ENCODE measurements around the gene GRAMD1A. TPM values are rescaled to one million over a fixed set of nuclear protein-coding genes. Genes with fewer than 3 reads are reported as not detected.
A peak's percentile ranks its signal among the peaks of the same experiment; 100 is the strongest.
"Not testable (repeated sequence)": the region's sequence is repeated elsewhere in the genome, so short reads cannot be mapped to it uniquely, and the experiment has no call there.

GRAMD1A gene
- total and polyA plus RNA-seq, 5 donors from 2014 or later = 25.7 to 179 (median 35.6) TPM

DNA sequence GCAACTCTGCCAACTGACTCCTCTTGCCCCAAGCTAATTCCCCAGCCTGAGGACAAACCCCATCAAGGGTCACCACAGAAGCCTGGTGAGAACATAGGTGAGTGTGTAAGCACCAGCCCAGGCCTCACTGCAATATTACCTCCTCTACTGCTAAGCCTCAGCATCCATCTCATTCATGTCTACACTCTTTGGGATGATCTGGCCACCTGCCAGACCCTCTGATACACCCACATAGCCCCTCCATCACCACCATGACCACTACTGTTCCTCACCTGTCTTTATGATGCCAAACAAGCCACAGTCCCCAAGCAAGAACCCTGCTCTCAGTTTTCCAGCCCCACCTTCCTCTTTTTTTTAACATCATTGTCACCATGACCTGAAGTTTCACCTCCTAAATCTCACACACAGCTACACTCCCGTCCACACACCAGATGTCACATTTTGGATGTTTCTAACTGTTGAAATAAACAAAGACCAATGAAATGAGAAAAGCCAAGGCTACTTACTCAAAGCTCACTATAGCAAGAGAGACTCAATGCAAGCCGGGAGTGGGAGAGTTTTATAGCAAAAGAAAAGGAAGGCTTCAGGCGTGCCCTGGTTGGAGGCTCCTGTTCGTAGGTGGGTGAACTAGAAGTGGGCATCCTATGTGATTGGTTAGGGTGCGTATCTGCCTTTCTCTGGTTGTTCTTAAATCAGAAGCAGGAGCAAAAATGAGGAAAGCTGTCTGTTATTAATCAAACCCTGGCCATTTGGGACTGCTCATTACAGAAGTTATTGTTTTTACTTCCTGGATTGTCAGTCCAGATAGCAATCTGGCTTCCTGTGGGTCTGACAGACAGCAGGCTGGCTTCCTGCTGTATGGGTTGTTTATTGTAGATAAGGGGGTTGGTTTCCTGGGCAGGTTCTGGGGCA lies 38.1 kb upstream of the GRAMD1A start:
- peaks cover 57% of the 10 kb centered on the region for H3K36me3 Mint-ChIP-seq
- peaks cover 54% of the 10 kb centered on the region for H3K36me3 ChIP-seq (ENCODE audit: control insufficient read depth, insufficient read depth, low read length)

DNA sequence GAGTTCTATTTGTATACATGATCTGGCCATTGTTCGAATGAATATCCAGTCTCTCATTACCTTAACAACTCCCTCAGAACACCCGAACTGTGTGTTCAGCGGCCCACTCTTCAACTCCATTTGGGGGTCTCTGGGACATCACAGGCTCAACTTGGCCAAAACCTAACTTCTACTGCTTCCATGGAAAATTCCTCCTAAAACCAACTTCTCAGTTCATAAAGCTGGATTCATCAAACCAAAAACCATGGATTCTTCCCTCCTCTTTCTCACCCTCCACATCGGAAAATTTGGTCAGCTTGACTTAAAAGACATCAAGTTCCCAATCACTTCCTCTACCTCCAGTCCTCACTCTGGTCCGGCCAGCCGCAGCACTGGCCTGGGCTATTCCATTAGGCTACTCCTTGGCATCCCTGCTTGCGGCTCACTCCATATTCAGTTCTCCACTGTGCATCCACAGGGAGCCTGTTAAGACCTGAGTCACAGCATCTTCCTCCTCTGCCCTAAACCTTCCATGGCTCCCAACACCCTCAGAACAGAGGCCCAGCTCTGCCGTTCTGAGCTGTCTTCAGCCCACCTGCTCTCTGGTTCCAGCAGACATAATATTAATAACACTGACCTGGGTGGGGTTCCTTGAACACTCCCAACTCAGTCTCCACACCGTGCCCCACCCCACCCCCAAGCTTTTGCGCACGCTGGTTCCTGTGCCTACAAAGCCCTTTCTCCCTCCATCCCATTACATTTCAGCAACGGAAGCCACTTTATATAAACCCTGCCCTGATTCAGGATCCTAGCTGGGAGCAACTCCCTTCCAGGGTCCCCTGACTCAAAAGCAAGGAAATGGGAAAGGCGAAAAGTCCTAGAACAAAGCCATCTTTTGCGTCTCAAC lies 37.2 kb upstream of the GRAMD1A start:
- Histone ChIP-seq H3K27me3 (ENCODE audit: control insufficient read depth, insufficient read depth, low read length) (no peaks in the 10 kb centered on the region), H3K36me3 (ENCODE audit: control insufficient read depth, insufficient read depth, low read length) (peaks cover 45% of the 10 kb centered on the region), H3K27ac (ENCODE audit: insufficient read depth, low read length, poor library complexity, severe bottlenecking) (peak overlapping the region; percentile 67), H3K4me1 (ENCODE audit: control insufficient read depth, insufficient read depth, low read length, poor library complexity, severe bottlenecking) (peaks cover 28% of the 10 kb centered on the region), H3K9me3 (ENCODE audit: control insufficient read depth in 2 of 2, low read length in 2 of 2) (peaks cover 45 to 54% of the 10 kb centered on the region in 2 experiments), H3K4me3 (ENCODE audit: low read depth, low read length) (peak overlapping the region; percentile 94)
- Mint-ChIP-seq H3K36me3 (peaks cover 52% of the 10 kb centered on the region), H3K4me3 (peak overlapping the region; percentile 90 to 99 (median 97)), H3K27me3 (no peaks in the 10 kb centered on the region), H3K27ac (peak overlapping the region; percentile 94 to 98 (median 97)), H3K9me3 (peaks cover 9 to 73% (median 29%) of the 10 kb centered on the region in 7 donors), H3K4me1 (peaks cover 13 to 35% (median 20%) of the 10 kb centered on the region in 4 donors)
- DNase-seq = peak in 1 of 3 donors; percentile 23
- ATAC-seq (ENCODE audit: low read depth in 2 of 2) = peak in 1 of 2 donors; percentile 5

More for the DNA sequence above, 38.1 kb upstream of the GRAMD1A start:
- Mint-ChIP-seq H3K4me3 (peak overlapping the region; percentile 90 to 99 (median 97)), H3K27me3 (no peaks in the 10 kb centered on the region), H3K27ac (peak overlapping the region; percentile 76 to 97 (median 94)), H3K9me3 (peaks cover 9 to 73% (median 33%) of the 10 kb centered on the region in 7 donors), H3K4me1 (peaks cover 13 to 35% (median 20%) of the 10 kb centered on the region in 4 donors)
- Histone ChIP-seq H3K4me3 (ENCODE audit: low read depth, low read length) (peak overlapping the region; percentile 94), H3K27ac (ENCODE audit: insufficient read depth, low read length, poor library complexity, severe bottlenecking) (peak overlapping the region; percentile 67), H3K4me1 (ENCODE audit: control insufficient read depth, insufficient read depth, low read length, poor library complexity, severe bottlenecking) (peaks cover 28% of the 10 kb centered on the region), H3K27me3 (ENCODE audit: control insufficient read depth, insufficient read depth, low read length) (no peaks in the 10 kb centered on the region), H3K9me3 (ENCODE audit: control insufficient read depth in 2 of 2, low read length in 2 of 2) (peaks cover 50 to 58% of the 10 kb centered on the region in 2 experiments)
- ATAC-seq (ENCODE audit: low read depth in 2 of 2) (peak; percentile 40 to 55), DNase-seq (peak in 2 of 3 donors; percentile 38 to 81)

DNA sequence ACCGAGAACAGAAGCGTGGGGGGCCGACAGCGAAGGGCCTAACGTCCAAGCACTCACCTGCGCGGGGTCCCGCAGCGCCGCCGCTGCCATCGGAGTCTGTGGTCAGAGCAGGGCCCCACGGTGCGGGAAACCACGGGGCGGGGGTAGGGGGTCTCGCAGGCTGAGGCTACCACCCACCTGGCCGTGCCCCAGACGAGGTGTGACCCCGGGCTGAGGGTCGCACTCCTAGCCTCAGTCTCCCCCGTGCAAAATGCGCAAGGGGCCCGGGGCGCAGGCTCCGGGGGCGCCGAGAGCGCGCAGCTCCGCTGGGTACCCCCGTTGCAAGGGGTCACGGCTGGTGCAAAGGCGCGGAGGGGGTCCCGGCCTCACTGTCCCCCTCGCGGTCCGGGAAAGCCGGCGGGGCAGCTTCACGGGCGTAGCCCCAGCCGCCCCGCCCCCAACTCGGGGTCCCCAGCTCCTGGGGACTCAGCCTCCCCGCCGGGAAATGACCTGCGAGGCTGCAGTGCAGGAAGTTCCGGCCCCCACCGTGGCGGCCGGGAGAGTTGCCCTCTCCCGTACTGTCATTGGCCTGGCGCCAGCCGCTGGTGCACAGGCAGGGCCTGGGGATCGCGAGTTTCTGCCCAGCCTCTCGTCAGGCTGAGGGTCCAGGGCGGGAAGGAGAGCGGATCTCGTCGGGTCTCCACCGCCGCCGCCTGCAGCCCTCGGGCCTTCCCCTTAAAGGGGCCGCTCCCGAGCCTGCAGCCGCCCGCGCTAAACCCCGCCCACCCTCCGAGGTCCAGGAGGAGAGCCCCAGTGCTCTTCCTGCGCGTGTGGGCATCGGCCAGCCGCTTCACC lies 36.3 kb upstream of the GRAMD1A start, which contains the start of gene ZNF792:
Gene ZNF792 (minus strand): TSS at position 657 of the 834 bp plus-strand sequence. CDS start 567 bp downstream, at position 90.
- Mint-ChIP-seq H3K4me1 (peaks cover 13 to 35% (median 20%) of the 10 kb centered on the region in 4 donors), H3K9me3 (peaks cover 11 to 73% (median 29%) of the 10 kb centered on the region in 7 donors), H3K27me3 (no peaks in the 10 kb centered on the region), H3K36me3 (peaks cover 44% of the 10 kb centered on the region), H3K27ac (peak within 1 kb of the TSS; percentile 94 to 98 (median 97)), H3K4me3 (peak within 1 kb of the TSS; percentile 90 to 99 (median 97))
- peak within 1 kb of the TSS; percentile 67 for H3K27ac ChIP-seq (ENCODE audit: insufficient read depth, low read length, poor library complexity, severe bottlenecking)
- H3K4me3 ChIP-seq (ENCODE audit: low read depth, low read length) = peak within 1 kb of the TSS; percentile 94
- DNase-seq = peak; percentile 19 to 54 (median 35)
- H3K9me3 ChIP-seq (ENCODE audit: control insufficient read depth in 2 of 2, low read length in 2 of 2) = peaks cover 36 to 48% of the 10 kb centered on the region in 2 experiments
- peaks cover 28% of the 10 kb centered on the region for H3K4me1 ChIP-seq (ENCODE audit: control insufficient read depth, insufficient read depth, low read length, poor library complexity, severe bottlenecking)
- H3K27me3 ChIP-seq (ENCODE audit: control insufficient read depth, insufficient read depth, low read length) = no peaks in the 10 kb centered on the region
- peak; percentile 49 to 55 for ATAC-seq (ENCODE audit: low read depth in 2 of 2)
- H3K36me3 ChIP-seq (ENCODE audit: control insufficient read depth, insufficient read depth, low read length) = peaks cover 36% of the 10 kb centered on the region

DNA sequence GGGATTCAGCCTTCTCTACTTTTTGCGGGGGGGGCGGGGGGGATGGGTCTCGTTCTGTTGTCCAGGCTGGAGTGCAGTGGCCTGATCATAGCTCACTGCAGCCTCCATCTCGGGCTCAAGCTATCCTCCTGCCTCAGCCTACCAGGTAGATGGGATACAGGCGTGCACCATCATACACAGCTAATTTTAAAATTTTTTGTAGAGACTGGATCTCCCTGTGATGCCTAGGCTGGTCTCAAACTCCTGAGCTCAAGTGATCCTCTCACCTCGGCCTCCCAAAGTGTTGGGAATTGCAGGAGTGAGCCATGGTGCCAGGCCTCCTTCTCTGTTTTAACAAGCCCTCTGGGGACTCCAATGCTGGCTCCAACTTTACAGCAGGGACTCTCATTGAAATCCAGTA lies 35.5 kb upstream of the GRAMD1A start:
- no peak overlapping the region for H3K4me3 ChIP-seq (ENCODE audit: low read depth, low read length)

DNA sequence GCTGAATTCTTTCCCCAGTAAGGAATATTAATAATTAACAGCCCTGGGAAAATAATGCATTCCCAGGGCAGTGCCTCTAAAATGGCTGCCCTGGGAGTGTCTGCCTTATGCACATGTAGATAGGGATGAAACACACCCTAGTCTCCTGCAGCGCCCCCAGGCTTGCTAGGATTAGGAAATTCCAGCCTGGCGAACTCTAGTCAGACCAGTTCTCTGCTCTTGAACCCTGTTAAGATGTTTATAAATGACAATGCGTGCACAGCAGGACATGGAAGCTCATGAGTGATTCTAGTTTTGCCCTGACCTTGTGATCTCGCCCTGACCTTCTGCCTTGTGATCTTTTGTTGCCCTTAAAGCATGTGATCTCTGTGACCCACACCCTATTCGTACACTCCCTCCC lies 34.6 kb upstream of the GRAMD1A start:
- H3K27me3 ChIP-seq (ENCODE audit: control insufficient read depth, insufficient read depth, low read length); H3K4me3 ChIP-seq (ENCODE audit: low read depth, low read length); ATAC-seq (ENCODE audit: low read depth in 2 of 2); H3K27ac ChIP-seq (ENCODE audit: insufficient read depth, low read length, poor library complexity, severe bottlenecking); H3K27me3 Mint-ChIP-seq; DNase-seq: not testable (repeated sequence)
- Mint-ChIP-seq H3K9me3 (peaks cover 9 to 60% (median 25%) of the 10 kb centered on the region in 7 donors), H3K36me3 (peaks cover 34% of the 10 kb centered on the region), H3K27ac (peak overlapping the region in 1 of 3 donors; percentile 65), H3K4me1 (peaks cover 13 to 31% (median 18%) of the 10 kb centered on the region in 4 donors), H3K4me3 (peak overlapping the region; percentile 41 to 91 (median 86))
- peaks cover 28% of the 10 kb centered on the region for H3K4me1 ChIP-seq (ENCODE audit: control insufficient read depth, insufficient read depth, low read length, poor library complexity, severe bottlenecking)
- H3K36me3 ChIP-seq (ENCODE audit: control insufficient read depth, insufficient read depth, low read length) = peaks cover 19% of the 10 kb centered on the region
- peaks cover 19 to 30% of the 10 kb centered on the region in 2 experiments for H3K9me3 ChIP-seq (ENCODE audit: control insufficient read depth in 2 of 2, low read length in 2 of 2)

More for the DNA sequence above, 35.5 kb upstream of the GRAMD1A start:
- H3K27ac ChIP-seq (ENCODE audit: insufficient read depth, low read length, poor library complexity, severe bottlenecking) = peak overlapping the region; percentile 67
- H3K36me3 ChIP-seq (ENCODE audit: control insufficient read depth, insufficient read depth, low read length) = peaks cover 28% of the 10 kb centered on the region
- Mint-ChIP-seq H3K36me3 (peaks cover 38% of the 10 kb centered on the region), H3K4me3 (peak overlapping the region; percentile 80 to 87 (median 82)), H3K27me3 (no peaks in the 10 kb centered on the region), H3K4me1 (peaks cover 13 to 35% (median 20%) of the 10 kb centered on the region in 4 donors), H3K27ac (peak overlapping the region in 2 of 3 donors; percentile 35 to 74), H3K9me3 (peaks cover 11 to 66% (median 28%) of the 10 kb centered on the region in 7 donors)
- H3K4me1 ChIP-seq (ENCODE audit: control insufficient read depth, insufficient read depth, low read length, poor library complexity, severe bottlenecking) = peaks cover 28% of the 10 kb centered on the region
- peaks cover 28 to 39% of the 10 kb centered on the region in 2 experiments for H3K9me3 ChIP-seq (ENCODE audit: control insufficient read depth in 2 of 2, low read length in 2 of 2)
- no peaks in the 10 kb centered on the region for H3K27me3 ChIP-seq (ENCODE audit: control insufficient read depth, insufficient read depth, low read length)
- DNase-seq = no peak
- no peak for ATAC-seq (ENCODE audit: low read depth in 2 of 2)

DNA sequence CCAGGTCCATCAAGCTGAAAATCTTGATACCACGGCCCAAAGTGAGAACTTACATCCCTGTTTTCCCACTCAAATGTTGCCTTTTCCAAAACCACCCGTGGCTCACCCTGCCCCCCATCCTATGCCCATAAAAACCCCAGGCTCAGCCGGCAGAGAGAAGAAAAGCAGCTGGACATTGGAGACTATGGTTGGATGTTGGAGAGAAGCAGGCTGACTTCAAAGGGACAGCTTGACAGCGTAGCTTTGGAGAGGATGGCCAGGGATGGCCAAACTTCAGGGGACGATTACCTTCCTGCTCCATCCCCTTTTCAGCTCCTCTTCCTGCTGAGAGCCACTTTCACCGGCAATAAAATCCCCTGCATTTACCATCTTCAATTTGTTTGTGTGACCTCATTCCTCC lies 32.6 kb upstream of the GRAMD1A start:
- DNase-seq (no peak), ATAC-seq (ENCODE audit: low read depth in 2 of 2) (no peak)
- peaks cover 13% of the 10 kb centered on the region for H3K4me1 ChIP-seq (ENCODE audit: control insufficient read depth, insufficient read depth, low read length, poor library complexity, severe bottlenecking)
- no peak overlapping the region for H3K27ac Mint-ChIP-seq
- peak overlapping the region in 1 of 4 donors; percentile 81 for H3K4me3 Mint-ChIP-seq
- peaks cover 6 to 39% (median 12%) of the 10 kb centered on the region in 7 donors for H3K9me3 Mint-ChIP-seq
- no peaks in the 10 kb centered on the region for H3K27me3 ChIP-seq (ENCODE audit: control insufficient read depth, insufficient read depth, low read length)
- no peaks in the 10 kb centered on the region for H3K27me3 Mint-ChIP-seq
- H3K27ac ChIP-seq (ENCODE audit: insufficient read depth, low read length, poor library complexity, severe bottlenecking) = no peak overlapping the region
- H3K4me1 Mint-ChIP-seq = peaks cover 5 to 14% (median 7%) of the 10 kb centered on the region in 4 donors
- peaks cover 4 to 10% of the 10 kb centered on the region in 2 experiments for H3K9me3 ChIP-seq (ENCODE audit: control insufficient read depth in 2 of 2, low read length in 2 of 2)
- peaks cover 13% of the 10 kb centered on the region for H3K36me3 Mint-ChIP-seq
- H3K4me3 ChIP-seq (ENCODE audit: low read depth, low read length) = no peak overlapping the region
- H3K36me3 ChIP-seq (ENCODE audit: control insufficient read depth, insufficient read depth, low read length) = no peaks in the 10 kb centered on the region
